Urothelium cell line (cell line): ENCODE data around the gene HOXD12.

Experiments used
- DNase-seq: peaks from one replicate; pipeline ENCODE4 v3.0.0; 2011; ENCODE audit warnings: low spot score, mixed read lengths
- FAIRE-seq: peaks from 2 replicates; lab custom pipeline; 2011; peaks lifted over from hg19 to GRCh38; lab: Jason Lieb, UNC

HOXD12 gene

GRCh38 chr2:176099728-176100546 lies at the start of gene HOXD12:
Gene HOXD12, plus strand, starts transcription at chr2:176099795. Its CDS starts 7 bp downstream, at chr2:176099802.
- FAIRE-seq: no peak

GRCh38 chr2:176056406-176056805 lies 43.2 kb upstream of the HOXD12 start:
- FAIRE-seq: no peak
- DNase-seq: no peak

More at GRCh38 chr2:176099728-176100546, at the start of gene HOXD12:
- DNase-seq: no peak

- DNase-seq (no peak), FAIRE-seq (no peak)
Measured at GRCh38 chr2:176063958-176064357, 35.6 kb upstream of the HOXD12 start.

- no peak for FAIRE-seq
- DNase-seq: no peak
Measured at GRCh38 chr2:176066645-176067588, 32.7 kb upstream of the HOXD12 start.

- FAIRE-seq (no peak), DNase-seq (no peak)
Measured at GRCh38 chr2:176067589-176068418, 31.8 kb upstream of the HOXD12 start.

GRCh38 chr2:176068419-176068832 lies 31.2 kb upstream of the HOXD12 start:
- DNase-seq: no peak
- no peak for FAIRE-seq

- DNase-seq (no peak), FAIRE-seq (no peak)
Measured at GRCh38 chr2:176071330-176072291, 28.0 kb upstream of the HOXD12 start.

- no peak for DNase-seq
- FAIRE-seq: no peak
Measured at GRCh38 chr2:176072292-176072669, 27.3 kb upstream of the HOXD12 start.

GRCh38 chr2:176072951-176073904 lies 26.4 kb upstream of the HOXD12 start:
- FAIRE-seq: no peak
- DNase-seq: no peak

GRCh38 chr2:176074919-176075425 lies 24.6 kb upstream of the HOXD12 start:
- FAIRE-seq (no peak), DNase-seq (no peak)

GRCh38 chr2:176075481-176075880 lies 24.1 kb upstream of the HOXD12 start:
- FAIRE-seq (no peak), DNase-seq (no peak)

- DNase-seq (no peak), FAIRE-seq (no peak)
Measured at GRCh38 chr2:176076063-176076462, 23.5 kb upstream of the HOXD12 start.

GRCh38 chr2:176076796-176077195 lies 22.8 kb upstream of the HOXD12 start:
- FAIRE-seq (no peak), DNase-seq (no peak)

- DNase-seq: no peak
- FAIRE-seq: no peak
Measured at GRCh38 chr2:176078541-176079284, 20.9 kb upstream of the HOXD12 start.

GRCh38 chr2:176079285-176079830 lies 20.2 kb upstream of the HOXD12 start:
- DNase-seq: no peak
- no peak for FAIRE-seq

GRCh38 chr2:176079831-176080539 lies 19.6 kb upstream of the HOXD12 start:
- no peak for DNase-seq

More at GRCh38 chr2:176079831-176080539, 19.6 kb upstream of the HOXD12 start:
- FAIRE-seq: no peak
